Fibroblast of skin of abdomen (primary cell): ENCODE results near the gene SOBP.

Experiments
- DNase-seq: peaks from one replicate; pipeline ENCODE4 v3.0.0-alpha.2; 2013

Gene SOBP

DNA sequence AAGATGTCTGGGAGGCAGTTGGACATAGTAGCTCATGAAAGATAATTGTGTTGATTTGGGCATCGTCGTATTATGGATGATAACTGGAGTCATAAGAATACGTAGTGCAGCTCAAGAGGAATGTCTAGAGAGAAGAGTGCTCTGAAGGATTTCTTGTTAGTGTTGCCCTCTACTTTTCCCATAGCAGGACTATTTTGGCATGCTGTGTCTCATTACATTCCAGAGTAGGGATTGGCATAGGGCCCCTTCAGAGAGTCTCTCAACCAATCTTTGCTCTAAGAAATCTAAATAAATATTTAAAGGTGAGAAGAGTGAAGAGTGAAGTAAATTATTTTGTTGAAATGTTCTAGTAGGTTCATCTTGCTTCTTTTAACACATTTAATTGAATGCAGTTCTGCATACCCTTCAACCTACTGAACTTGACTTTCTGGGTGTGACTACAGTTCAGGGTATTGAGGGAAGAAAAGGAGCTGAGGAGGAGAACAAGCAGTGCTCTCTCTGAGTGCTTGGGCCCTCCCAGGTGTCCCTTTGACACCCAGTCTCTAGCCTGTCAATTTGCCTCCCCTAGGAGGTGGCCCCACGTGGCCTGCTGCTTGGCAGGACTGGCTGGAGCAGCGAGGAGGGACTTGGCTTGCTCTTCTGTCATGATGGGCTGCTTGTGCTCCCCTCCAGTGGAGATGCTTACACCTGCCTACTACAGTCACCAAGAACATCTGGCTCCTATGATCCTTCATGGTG lies 33.3 kb downstream of the SOBP start:
- DNase-seq, result no peak

DNA sequence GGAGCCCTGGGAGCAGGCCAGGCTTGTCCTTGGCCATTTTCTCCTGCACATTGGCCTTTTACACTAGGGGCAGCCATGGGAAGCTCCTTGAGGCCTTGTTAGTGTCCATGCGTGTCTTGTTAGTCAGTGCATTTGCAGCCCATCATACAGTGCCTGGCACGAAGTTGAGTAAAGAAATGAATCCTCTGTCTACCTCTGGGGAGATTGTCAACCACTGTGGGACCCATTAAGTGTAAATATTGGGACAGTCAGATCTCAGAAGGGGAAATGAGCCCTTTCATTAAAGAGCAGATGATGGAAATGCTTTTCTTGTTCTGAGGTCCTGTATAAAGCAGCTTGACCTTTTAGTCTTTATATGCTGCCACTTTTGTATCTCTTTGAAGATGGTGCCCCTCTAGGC lies 33.9 kb downstream of the SOBP start:
- no peak for DNase-seq

DNA sequence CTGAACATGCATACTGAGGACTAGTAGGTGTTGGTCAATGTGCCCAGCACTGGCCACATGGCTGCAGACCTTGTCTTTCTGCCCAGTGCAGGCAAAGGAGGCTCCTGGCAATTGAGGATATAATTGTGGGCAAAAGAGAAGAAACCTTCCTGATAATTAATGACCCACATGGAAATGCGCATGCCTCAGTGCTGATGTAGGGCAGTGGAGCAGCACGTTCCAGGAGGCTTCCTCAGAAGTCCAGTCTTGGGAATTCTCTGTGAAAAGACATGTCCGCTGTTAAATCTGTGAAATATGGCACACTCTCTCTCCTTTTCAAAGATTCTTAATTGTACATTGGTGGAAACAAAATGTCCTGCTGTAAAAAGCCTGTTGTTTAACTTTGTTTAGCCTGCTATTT lies 34.7 kb downstream of the SOBP start:
- no peak for DNase-seq

DNA sequence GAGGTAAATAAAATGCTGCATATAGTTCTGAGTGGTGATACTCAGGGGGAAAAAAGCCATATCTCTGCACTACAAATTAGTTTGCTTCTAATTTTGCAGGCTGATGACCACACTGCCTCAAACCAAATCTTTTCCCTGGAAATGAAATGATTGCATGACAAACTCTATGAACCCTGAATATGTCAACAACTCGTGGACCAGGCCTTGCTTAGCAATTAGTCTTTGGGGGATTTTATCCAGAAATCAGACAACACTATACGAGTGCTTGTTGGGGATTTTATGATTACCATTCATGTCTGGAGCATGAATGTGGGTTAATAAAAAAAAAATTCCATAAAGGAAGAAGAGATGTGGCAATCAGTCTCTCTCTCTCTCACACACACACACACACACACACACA lies 42.0 kb downstream of the SOBP start:
- DNase-seq, result no peak

DNA sequence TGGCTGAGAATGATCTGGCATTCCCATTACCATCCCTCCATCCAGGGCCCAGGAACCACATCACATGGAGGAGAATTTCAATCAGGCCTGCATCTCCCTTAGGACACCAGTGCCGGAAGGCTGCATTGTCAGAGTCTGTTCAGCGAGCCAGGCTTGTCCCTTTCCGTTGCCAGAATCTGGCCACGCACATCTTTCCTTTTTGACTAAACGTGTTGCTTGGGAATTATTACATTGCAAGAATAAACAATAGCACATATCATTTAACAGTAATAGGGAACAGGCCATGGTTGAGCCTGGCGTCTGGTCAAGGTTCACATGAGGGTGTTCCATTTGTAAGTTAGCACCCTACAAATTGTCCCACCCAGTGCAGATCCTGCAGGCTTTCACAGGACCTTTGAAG lies 42.8 kb downstream of the SOBP start:
- no peak for DNase-seq

DNA sequence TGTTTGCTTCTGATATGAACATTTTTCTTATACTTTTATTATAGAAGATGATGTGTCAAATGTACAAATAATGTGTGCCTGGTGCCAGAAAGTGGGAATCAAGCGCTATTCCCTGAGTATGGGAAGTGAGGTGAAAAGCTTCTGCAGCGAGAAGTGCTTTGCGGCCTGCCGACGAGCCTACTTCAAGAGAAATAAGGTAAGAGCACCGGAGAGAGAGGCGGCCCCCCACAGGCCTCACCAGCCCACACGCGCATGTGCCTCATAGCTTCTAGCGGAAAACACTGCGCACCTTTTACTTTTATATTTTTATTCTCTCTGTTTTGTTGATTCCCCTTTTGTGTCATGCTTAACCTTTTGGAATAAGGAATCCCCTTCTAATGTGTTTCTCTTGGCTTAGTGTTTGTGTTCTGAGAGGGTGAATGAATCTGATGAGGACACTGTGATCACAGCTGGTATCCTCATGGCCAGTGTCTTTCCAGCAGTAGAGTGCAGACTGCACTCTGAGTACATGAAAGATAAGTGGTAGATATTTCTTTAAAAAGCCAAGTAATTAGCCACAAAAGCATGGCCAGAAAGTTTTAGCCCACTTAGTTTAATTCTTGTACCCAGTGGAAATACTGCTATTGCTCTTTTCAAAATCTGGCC lies 43.6 kb downstream of the SOBP start:
- no peak for DNase-seq

DNA sequence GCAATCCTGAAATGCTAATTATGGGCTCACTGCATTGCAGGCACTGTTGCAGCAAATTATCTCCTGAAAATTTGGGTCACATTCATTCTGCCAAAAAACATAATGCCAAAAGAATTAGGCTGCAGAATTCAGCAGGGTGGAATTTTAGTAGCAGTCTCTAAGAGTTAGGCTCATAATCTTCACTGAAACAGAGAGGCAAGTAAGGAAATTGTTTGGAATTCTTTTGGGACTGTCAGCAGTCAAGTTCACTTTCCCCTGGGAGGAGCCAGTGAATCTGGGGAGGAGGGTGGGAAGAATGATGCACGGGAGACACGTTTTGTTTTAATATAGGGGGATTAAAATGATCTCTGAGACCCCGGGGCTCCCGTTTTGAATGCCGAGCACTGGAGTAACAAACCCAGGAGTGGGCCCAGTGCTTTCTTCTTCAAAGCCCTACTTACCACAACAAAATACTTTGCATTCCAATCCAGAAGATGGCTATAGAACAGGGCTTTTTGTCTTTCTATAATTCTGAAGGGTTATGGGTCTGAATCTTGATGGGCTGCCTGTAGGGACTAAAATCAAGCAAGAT lies 44.7 kb downstream of the SOBP start:
- peak; percentile 28 for DNase-seq

DNA sequence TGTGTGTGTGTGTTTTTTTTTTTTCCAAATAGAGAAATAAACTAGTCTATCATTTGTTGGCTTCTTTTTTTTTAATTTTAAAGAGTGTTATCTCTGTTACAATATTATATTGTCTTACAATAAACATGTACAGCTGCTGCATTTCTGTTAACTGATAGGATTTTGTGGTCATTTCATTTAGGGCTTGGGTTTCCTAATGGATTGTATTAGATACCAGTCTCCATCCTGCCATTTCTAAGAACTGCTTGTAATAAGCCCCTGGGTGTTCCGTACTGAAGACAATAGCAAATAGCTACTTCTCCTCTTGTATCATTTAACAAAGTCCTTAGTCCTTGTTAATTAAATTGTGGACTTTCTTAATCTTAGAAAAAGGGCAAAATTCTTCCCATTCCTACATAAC lies 45.7 kb downstream of the SOBP start:
- no peak for DNase-seq

DNA sequence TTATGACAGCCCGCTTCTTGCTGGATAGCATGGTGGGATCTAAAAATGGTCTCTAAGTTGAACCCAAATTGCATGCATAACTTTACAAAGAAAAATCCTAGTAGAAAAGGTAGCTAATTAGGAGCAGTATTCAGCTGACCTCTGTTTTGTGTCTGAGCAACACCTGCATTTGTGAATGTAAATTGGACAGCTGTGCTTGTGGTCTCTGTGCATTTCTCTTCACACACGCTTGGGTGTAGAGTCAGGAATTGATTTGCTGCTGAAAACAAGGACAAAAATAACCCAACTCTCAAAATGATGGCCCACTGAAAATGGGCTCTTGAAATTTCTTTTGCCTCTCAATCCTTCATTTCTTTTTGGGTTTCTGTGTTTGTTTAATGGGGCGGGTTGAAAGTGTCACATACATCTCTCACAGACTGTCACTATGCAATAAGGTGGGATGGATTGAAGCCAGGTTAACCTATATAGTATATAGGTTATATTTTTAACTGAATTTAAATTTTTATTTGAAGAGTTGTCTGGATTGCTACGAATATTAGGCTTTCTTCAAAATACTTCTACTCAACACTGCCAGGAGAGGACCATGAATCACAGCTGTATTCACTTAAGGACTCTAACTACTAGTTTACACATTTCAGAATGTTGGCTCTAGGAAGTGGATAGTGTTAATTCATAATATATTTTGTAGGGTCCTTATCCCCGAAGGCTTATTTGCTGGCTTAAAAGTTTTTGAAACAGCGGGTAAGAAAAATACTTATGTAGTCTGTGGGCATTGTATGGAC lies 46.5 kb downstream of the SOBP start:
- no peak for DNase-seq

DNA sequence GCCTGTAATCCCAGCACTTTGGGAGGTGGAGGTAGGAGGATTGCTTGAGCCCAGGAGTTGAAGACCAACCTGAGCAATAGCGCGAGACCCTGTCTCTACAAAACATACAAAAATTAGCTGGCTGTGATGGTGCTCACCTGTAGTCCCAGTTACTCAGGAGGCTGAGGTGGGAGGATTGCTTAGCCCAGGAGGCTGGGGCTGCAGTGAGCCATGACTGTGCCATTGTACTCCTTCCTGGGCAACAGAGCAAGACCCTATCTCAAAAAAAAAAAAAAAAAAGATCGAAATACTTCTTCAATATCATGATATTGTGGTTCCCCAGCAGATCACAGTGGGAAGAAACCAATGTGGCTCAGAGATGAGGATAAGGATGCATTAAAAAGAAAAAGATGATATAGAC lies 47.6 kb downstream of the SOBP start:
- no peak for DNase-seq

DNA sequence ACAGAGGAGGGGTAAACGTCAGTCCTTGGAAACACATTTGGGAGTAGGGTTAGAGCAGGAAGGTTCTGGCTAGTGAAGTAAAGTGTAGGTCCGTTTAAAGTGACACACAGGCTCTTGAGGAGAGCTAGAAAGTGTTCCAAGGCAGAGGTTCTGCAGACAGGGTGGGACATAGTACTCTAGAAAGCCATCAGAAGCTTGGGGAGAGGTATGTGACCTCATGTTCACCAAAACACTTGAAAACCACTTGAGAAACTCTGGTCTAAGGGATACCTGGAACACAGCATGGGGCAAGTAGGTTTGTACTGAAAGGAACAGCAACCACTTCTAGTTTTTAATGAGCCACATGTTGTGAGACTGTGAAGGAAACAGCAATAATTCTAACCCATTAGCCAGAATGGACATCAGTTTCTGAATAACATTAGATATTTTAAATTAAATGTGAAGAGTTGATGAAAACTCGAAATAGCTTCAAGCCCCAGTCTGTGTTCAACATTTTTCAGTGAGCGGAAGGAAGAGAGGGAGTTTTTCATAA lies 49.0 kb downstream of the SOBP start:
- DNase-seq, result no peak

DNA sequence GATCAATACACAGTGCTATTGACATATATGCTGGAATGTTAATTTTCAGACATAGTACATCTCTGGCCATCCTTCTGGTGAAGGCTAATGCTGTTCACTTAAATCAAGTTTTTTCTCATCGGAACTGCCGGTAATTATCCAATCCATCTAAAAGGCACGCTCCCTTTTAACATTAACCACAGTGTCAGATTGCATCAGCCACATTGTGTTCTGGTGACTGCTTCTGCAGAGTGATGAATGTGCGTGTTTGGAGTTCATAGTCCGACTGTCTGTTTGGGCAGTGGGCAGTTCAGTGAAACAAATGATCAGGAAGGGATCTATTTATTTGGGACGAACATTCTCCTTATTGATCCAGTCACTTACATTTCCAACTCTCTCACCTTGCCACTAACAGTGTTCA lies 49.5 kb downstream of the SOBP start:
- DNase-seq, result peak; percentile 70

DNA sequence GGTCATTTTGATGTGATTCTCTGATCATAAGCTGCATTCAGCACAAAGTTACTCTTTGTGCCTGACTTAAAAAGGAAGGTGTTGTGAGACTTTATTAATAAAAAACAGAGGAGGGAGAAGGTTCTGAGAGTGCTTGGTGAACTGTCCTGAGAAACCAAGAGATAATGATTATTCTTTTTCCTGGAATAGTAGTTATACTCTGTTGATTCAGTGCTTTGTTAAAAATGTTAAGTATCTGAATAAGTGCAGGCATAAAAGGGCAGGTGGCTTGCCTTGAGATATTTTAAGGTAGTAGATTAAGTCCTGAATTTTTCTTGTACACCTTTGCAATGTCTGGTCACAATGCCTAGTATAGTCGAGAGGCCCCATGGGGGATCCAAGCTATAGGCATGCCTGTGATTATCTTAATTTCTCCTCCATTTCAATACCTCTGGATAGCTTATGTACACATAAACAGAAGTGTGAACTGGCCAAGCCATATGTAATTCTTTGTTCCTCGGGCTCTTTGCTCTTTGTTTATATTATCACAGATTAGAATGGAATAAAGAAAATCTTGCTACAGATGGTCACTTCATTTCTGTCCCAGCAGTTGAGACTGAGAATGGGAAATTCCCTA lies 50.0 kb downstream of the SOBP start:
- DNase-seq, result no peak

DNA sequence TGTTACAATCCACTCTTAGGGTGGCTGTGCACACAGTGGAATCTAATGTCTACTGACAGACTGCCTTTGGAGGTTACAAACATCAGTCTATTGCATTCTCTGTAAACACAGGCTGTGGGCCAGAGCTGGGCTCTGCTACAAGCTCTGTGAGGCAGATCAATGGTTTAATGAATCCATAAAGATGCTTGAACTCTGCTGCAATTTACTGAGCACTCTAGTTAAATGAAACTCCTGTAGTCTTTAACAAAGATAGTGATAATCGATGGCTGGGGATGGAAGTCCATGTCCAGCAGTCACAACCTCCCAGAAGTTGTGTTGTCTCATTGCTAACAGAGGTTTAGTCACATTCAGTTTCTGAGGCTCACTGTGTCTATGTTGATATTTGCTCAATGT lies 50.5 kb downstream of the SOBP start:
- DNase-seq, result no peak

DNA sequence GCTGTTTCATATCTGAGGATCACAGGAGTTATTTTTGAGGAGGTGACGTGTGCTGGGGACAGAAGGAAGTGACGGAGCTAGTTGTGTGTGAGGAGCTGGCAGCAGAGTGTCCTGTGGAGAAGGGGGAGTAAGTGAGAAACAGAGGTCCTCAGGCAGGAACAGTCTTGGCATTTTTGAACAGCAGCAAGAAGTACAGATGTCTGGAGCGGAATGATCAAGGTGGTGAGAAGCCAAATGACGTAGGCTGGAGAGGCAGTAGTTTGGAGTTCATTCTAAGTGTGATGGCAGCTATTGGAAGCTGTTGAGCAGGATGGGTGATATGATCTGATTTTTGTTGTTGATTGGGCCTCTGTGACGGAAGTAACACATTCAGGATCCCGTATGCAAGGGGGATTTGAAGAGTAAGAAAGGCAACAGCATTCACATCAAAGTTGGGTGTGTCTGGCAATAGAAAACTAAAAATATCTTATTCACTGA lies 52.3 kb downstream of the SOBP start:
- DNase-seq, result no peak

DNA sequence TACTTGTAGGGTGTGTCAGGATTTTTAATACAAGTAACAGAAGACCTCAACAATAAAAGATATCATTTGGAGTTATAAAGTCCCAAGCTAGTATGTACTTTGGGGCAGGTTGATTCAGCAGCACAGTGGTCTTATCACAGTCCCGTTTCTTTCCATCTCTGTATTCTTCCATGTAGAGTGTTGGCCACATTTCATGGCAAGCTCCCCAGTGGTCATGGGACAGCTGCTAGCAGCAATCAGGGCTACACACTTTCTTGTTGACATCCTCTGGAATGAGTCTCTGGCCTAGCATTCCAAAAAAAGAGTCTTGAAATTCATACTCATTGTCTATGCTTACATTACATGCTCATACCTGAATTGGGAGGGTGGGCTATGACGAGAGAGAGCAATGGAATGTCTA lies 53.2 kb downstream of the SOBP start:
- DNase-seq, result no peak

DNA sequence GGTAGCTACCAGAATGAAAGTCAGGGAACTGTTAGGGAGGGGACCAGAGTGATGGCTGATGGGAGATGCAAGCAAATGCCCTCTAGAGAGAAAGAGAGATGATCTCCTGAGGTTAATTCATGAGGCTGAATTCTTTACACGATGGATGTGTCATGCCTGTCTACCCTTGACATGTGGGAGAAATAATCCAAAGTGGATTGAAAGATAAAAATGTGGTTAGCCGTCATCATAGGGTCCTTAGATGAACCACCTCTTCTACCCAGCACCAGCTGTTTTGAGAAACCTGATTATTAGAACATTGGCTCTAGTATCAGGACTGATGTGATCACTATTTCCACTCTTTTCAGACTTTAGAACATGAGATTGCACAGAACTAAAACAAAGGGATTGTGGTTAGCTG lies 53.6 kb downstream of the SOBP start:
- no peak for DNase-seq

DNA sequence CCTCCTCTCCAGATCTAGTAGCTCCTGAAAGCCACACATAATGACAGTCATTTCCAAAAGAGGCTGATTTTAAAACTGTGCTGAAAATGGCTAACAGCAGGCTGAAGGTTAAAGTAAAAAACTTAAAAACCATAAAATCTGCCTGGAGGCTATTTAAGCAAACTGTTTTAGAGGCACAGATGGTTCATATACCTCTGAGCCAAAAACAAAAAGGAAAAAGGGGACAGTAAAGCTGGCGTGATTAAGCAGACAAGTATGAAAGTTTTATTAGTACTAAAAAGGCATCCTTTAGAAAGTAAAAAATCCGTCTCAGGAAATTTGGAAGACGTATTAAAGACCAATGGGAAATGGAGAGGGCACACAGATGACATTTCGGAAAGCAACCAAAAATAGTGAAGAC lies 55.8 kb downstream of the SOBP start:
- DNase-seq, result no peak

DNA sequence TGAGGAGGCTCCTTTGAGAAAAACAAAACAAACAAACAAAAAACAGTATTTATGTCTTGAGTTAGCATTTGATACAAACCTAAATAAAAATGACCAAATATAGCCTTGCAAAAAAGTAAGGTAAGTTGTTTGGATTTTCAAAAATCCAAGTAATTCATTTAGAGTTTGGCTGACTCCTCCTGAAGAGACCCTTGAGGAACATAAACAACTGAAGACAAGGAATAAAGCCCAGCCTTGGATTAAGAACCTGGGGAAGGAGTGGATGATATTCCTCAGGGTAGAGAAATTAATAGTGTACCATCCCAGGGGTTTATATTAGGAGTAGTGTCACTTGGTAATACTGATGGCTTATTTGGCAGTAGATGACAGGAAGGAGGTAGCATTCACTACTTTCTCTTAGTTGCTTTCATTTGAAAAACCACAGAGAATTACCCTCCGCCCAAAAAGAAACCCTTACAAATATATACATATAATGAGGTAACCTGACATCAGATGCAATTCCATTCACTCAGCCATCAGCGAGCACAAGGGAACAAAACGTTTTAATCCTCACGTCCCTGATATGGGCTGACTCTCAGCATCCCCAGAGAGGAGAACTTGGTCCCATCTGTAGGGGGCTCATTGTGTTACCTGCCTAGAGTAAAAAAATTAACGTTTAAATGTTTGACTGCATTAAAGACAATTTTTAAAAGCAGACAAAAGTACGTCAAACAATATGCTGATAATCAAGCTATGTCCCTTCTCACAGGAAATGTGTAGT lies 57.0 kb downstream of the SOBP start:
- DNase-seq, result no peak

DNA sequence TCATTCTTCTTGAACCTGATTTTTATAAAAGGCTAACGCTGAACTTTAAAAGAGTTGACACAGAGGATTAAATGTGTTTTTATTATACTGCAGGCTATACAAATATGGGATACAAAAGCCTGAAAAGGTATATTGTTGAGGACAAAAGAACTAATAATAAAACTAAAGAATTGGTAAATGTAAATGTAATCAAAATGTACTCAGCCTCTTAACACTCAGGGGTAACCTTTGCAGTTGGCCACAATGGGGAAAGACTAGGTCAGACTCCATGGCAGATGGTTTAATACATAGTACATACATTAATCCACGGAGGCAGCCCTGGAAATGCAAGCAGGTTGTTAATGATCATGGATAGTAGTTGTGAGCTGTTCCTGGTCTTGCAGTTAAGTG lies 57.5 kb downstream of the SOBP start:
- no peak for DNase-seq

DNA sequence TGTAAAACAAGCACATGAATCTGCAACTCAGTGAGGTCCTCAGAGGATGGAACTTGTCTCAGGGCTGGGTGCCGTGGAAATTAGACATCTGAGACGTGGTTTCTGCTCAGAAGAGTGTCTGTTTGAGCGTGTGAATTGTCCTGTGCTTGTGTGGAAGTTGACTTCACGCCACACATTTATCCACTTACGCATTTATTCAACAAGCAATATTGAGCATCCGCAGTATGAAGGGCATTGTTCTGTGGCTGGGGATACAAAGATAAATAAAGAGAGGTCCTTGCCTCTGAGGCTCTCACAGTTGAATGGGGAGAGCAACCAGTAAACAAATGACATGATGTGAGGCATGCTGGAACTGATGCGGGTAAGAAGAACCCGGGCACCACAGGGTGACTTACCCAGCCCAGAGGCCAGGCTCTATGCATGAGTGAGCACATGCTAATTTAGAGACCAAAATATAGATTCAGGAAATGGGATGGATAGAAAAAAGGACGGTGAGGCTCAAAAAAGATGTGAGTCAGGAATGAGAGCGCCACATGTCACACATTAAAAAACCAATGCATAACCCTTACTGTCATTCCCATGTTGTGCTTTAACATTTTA lies 60.4 kb downstream of the SOBP start:
- DNase-seq, result no peak

DNA sequence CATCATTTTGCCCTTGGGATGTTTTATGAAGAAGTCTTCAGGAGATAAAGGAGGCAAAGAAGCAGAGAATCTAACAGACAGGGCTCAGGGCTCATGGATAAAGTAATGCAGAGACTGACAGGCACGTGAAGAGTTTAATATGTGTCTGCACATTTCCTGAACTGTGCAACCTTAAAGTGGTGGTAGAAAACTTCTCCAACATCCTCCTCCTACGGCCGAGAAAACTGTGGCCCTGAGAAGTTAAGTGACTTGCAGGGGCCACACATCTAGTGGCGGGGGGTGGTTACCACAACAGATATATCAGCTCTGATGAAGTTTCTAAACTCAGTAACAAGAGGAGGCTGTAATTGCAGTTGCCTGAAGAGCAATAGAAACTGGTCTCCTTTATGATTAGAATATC lies 61.0 kb downstream of the SOBP start:
- DNase-seq, result no peak
